HCT116 (cell line): ENCODE measurements around the gene FAM180A. TPM values are rescaled to one million over a fixed set of nuclear protein-coding genes. Genes with fewer than 3 reads are reported as not detected.

Experiments
- ATAC-seq: fragments of 200-7000 bp; cut with Tn5 transposase; 2 replicates; pipeline ENCODE4 v1.9.1; 2020; ENCODE audit warnings: mild to moderate bottlenecking, moderate library complexity
- BruUV-seq: library from RNA; stranded (reverse); fragments of 400-500 nt; replicated peaks from 2 replicates; lab custom pipeline; 2021; lab: Mats Ljungman, UMichigan
- CTCF ChIA-PET: fragments of 300-600 bp; sonication (Branson Sonifier 250); formaldehyde crosslinking; loops from one replicate; lab custom pipeline; 2021; ENCODE audit warnings: antibody characterized with exemption; lab: Charles Lee
- POLR2A ChIA-PET: fragments of 300-600, 350-600 bp; sonication (Branson Sonifier 250); formaldehyde crosslinking; loops from one replicate; lab custom pipeline; 2021; ENCODE audit warnings: antibody characterized with exemption; lab: Charles Lee
- RAD21 ChIA-PET, 2 experiments: fragments of 300-600 bp; sonication (Branson Sonifier 250); formaldehyde crosslinking; loops; one replicate each; lab custom pipeline; 2023; ENCODE audit warnings: low total read pairs in 2 of 2; ENCODE audit not compliant: uncharacterized antibody in 2 of 2, unreplicated experiment in 2 of 2, low non-redundant PET in 1 of 2; lab: Charles Lee
- DNase-seq: peaks from one replicate; pipeline ENCODE4 v3.0.0-alpha.2; 2010; ENCODE audit warnings: low read depth, low spot score
- H2AFZ ChIP-seq: fragments of 200-600 bp; shearing (Covaris generic), sonication (generic); 2 replicates; pipeline ENCODE4 v1.6.1; 2017; ENCODE audit warnings: low read depth, mixed run types, mixed read lengths, antibody characterized with exemption, low read length; ENCODE audit not compliant: poor library complexity, severe bottlenecking
- H3K27ac ChIP-seq: 2 replicates; pipeline ENCODE4 v1.5.1; 2012; ENCODE audit warnings: low read depth, low read length
- H3K27me3 ChIP-seq: fragments of 200-600 bp; sonication (generic); 2 replicates; pipeline ENCODE4 v1.6.1; 2016; ENCODE audit warnings: mixed run types, low read length, mixed read lengths; ENCODE audit not compliant: insufficient read depth
- H3K36me3 ChIP-seq, 2 experiments: fragments of 200-500 bp in 1 of 2; fragments of 200-600 bp in 1 of 2; sonication (Bioruptor generic) in 1 of 2; sonication (generic) in 1 of 2; 2 replicates each; pipeline versions ENCODE4 v1.5.1 to v1.6.1; 2014 to 2016; ENCODE audit warnings: low read length in 2 of 2, inconsistent platforms in 1 of 2, mixed read lengths in 1 of 2, mixed run types in 1 of 2; ENCODE audit not compliant: insufficient read depth in 2 of 2, control insufficient read depth in 1 of 2
- H3K4me1 ChIP-seq, 2 experiments: fragments of 200-600 bp in 1 of 2; sonication (generic) in 1 of 2; 2 replicates each; pipeline versions ENCODE4 v1.5.1 to v1.6.1; 2012 to 2017; ENCODE audit warnings: low read length in 2 of 2, inconsistent platforms in 1 of 2, mild to moderate bottlenecking in 1 of 2, mixed read lengths in 1 of 2, mixed run types in 1 of 2, moderate library complexity in 1 of 2; ENCODE audit not compliant: insufficient read depth in 2 of 2, control insufficient read depth in 1 of 2
- H3K4me2 ChIP-seq: fragments of 200-600 bp; sonication (generic); 2 replicates; pipeline ENCODE4 v1.6.1; 2017; ENCODE audit warnings: mixed run types, low read length, mixed read lengths
- H3K4me3 ChIP-seq, 2 experiments: fragments of 200-600 bp in 1 of 2; sonication (generic) in 1 of 2; replicated peaks in 1 of 2; 2 replicates each; pipeline ENCODE4 v1.5.1; 2011 to 2016; ENCODE audit warnings: low read length in 2 of 2, control low read depth in 1 of 2, low read depth in 1 of 2, mild to moderate bottlenecking in 1 of 2, mixed read lengths in 1 of 2, mixed run types in 1 of 2
- H3K79me2 ChIP-seq: fragments of 200-600 bp; sonication (generic); 2 replicates; pipeline ENCODE4 v1.6.1; 2017; ENCODE audit warnings: mild to moderate bottlenecking, mixed run types, low read length, moderate library complexity, mixed read lengths; ENCODE audit not compliant: insufficient read depth
- H3K9ac ChIP-seq: fragments of 200-600 bp; sonication (generic); 2 replicates; pipeline ENCODE4 v1.6.1; 2016; ENCODE audit warnings: low read length, mixed read lengths
- H3K9me2 ChIP-seq: fragments of 200-600 bp; sonication (generic), shearing (Covaris generic); 2 replicates; pipeline ENCODE4 v1.6.1; 2017; ENCODE audit warnings: mixed run types, mild to moderate bottlenecking, moderate library complexity; ENCODE audit not compliant: insufficient read depth
- H3K9me3 ChIP-seq, 2 experiments: fragments of 200-500 bp in 1 of 2; fragments of 200-600 bp in 1 of 2; sonication (Bioruptor generic) in 1 of 2; sonication (generic) in 1 of 2; 2 replicates each; pipeline ENCODE4 v1.6.1; 2014 to 2017; ENCODE audit warnings: low read length in 2 of 2, mixed read lengths in 2 of 2, inconsistent platforms in 1 of 2, low read depth in 1 of 2, mild to moderate bottlenecking in 1 of 2, mixed run types in 1 of 2, moderate library complexity in 1 of 2; ENCODE audit not compliant: control insufficient read depth in 1 of 2, insufficient read depth in 1 of 2
- H4K20me1 ChIP-seq: fragments of 200-600 bp; sonication (generic), shearing (Covaris generic); 2 replicates; pipeline ENCODE4 v1.6.1; 2017; ENCODE audit warnings: mixed run types, mild to moderate bottlenecking, moderate library complexity; ENCODE audit not compliant: insufficient read depth
- CBX3 ChIP-seq: IDR thresholded peaks from 2 replicates; pipeline ENCODE4 v1.6.1; 2012; ENCODE audit warnings: low read depth
- CEBPB ChIP-seq: IDR thresholded peaks from 2 replicates; pipeline ENCODE4 v1.6.1; 2012; ENCODE audit warnings: low read depth
- EZH2 ChIP-seq: fragments of 200-600 bp; sonication (generic); IDR thresholded peaks from 2 replicates; pipeline ENCODE4 v1.6.1; 2017; ENCODE audit warnings: antibody characterized with exemption, mixed run types
- EZH2phosphoT487 ChIP-seq: fragments of 200-600 bp; IDR thresholded peaks from 2 replicates; pipeline ENCODE4 v1.6.1; 2018; ENCODE audit warnings: antibody characterized with exemption, borderline replicate concordance
- FOSL1 ChIP-seq: IDR thresholded peaks from 2 replicates; pipeline ENCODE4 v1.6.1; 2012; ENCODE audit warnings: low read depth
- JUND ChIP-seq: IDR thresholded peaks from 2 replicates; pipeline ENCODE4 v1.6.1; 2012
- POLR2A ChIP-seq: IDR thresholded peaks from 2 replicates; pipeline ENCODE4 v1.7.0; 2011; ENCODE audit warnings: borderline replicate concordance; ENCODE audit not compliant: insufficient read depth, insufficient read length; ENCODE audit errors: extremely low read depth
- RAD21 ChIP-seq: IDR thresholded peaks from 2 replicates; pipeline ENCODE4 v1.6.1; 2012; ENCODE audit warnings: low read depth, mild to moderate bottlenecking
- YY1 ChIP-seq: IDR thresholded peaks from 2 replicates; pipeline ENCODE4 v1.6.1; 2011; ENCODE audit warnings: low read length, low read depth, moderate library complexity, mild to moderate bottlenecking; ENCODE audit not compliant: insufficient replicate concordance; ENCODE audit errors: extremely low read depth
- ZBTB33 ChIP-seq: IDR thresholded peaks from 2 replicates; pipeline ENCODE4 v1.6.1; 2011; ENCODE audit warnings: mild to moderate bottlenecking, low read length, moderate library complexity; ENCODE audit not compliant: insufficient replicate concordance; ENCODE audit errors: extremely low read depth
- ZNF274 ChIP-seq: fragments of 200-500 bp; sonication (Bioruptor generic); IDR thresholded peaks from 2 replicates; pipeline ENCODE4 v1.6.1; 2014; ENCODE audit warnings: mild to moderate bottlenecking, low read depth, low read length, inconsistent platforms
- intact Hi-C: fragments of 100-400 bp; cut with micrococcal nuclease; formaldehyde crosslinking; loops from 2 replicates; pipeline ENCODE4 v1.10.0; 2022
- total RNA-seq: library from RNA; stranded (reverse); gene quantifications from one replicate; pipeline ENCODE4 v1.2.1, GENCODE V29; 2021; ENCODE audit not compliant: unreplicated experiment

Gene FAM180A
- total RNA-seq, 1 experiment from 2014 or later, result 0.59 TPM

GRCh38 chr7:135706038-135706742 is 42.4 kb downstream of the FAM180A start:
- Histone ChIP-seq H3K27me3 (no peaks in the 10 kb centered on the region), H3K4me3 (no peak overlapping the region), H3K4me1 (peaks cover 0 to 7% of the 10 kb centered on the region in 2 experiments; a peak in 1 of 4 replicates), H3K9ac (no peak overlapping the region), H3K36me3 (no peaks in the 10 kb centered on the region), H4K20me1 (no peaks in the 10 kb centered on the region), H3K9me3 (no peaks in the 10 kb centered on the region), H3K79me2 (no peaks in the 10 kb centered on the region), H3K9me2 (no peaks in the 10 kb centered on the region), H2AFZ (no peak overlapping the region), H3K27ac (no peak overlapping the region), H3K4me2 (no peak overlapping the region)
- RAD21 ChIA-PET, result interaction anchor here in 1 of 2 experiments (0.6 kb wide), 1 partner anchor 33 kb away, joined by 3 read pairs; no protein-coding TSS in a partner anchor
- TF ChIP-seq ZNF274 (no peak), CBX3 (no peak), POLR2A (no peak), EZH2phosphoT487 (no peak), RAD21 (no peak), JUND (no peak), ZBTB33 (no peak), CEBPB (no peak), YY1 (no peak), EZH2 (no peak), FOSL1 (no peak)
- CTCF ChIA-PET, result no interaction called here
- no TSS peak for BruUV-seq
- no peak for ATAC-seq
- POLR2A ChIA-PET, result no interaction called here
- no peak for DNase-seq
- intact Hi-C loops, result no loop called here
